NOMO-1 treated with dmso at 0.1 percent for 144 hours (cell line): Measurements from ENCODE around the gene USF1.
"Not testable (repeated sequence)": the region's sequence is repeated elsewhere in the genome, so short reads cannot be mapped to it uniquely, and the experiment has no call there.

Experiments used
- DNase-seq: peaks from one replicate; lab custom pipeline; 2025; ENCODE audit not compliant: unreplicated experiment; lab: John Stamatoyannopoulos, UW

Gene USF1

DNA sequence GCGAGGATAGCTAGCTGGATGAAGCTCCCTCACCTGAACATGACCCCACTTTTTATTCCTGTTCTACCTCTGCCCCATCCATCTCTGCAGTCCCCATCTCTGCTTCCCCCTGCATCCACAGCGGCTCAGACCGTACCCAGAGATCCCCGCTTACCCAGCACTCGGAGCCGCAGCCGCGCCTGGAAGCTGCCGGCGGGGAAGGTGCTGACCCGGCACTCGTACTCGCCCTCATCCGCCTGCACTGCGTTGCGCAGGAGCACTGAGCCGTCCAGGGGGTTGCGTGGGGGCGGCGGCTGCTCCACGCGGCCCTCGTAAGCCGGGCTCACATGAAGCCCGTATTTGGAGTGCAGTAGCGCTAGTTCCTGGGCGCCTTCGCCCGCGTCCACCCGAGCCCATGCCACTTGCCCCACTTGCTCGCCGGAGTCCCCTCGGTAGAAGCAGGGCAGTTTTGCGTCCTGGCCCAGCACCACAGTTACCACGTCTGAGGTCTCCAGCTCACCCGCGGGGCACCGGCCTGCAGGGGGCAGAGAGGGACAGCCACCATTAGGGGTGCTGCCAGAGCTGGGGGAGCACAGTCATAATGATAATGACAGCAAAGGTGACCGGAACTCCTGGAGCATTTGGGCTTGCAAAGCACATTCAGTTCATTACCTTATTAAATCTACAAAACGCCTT is 33.8 kb upstream of the USF1 start:
- no peak for DNase-seq

DNA sequence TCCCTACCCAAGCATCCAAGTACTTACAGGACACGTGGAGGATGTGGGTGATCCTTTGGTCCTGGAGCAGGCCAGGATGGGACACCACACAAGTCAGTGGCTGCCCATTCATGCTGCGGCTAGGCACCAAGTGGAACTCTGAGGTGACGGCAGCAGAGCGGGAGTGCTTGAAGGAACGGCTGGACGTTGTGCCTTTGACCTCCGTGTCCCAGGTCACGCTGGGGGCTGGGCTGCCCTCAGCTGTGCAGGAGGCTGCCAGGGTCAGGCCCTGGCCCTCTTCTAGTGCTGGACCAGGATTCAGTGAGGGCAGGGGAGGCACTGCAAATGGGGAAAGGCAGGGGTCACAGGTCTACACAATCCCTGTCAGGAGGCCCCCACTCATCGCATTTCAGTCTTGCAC is 31.6 kb upstream of the USF1 start:
- DNase-seq: no peak

DNA sequence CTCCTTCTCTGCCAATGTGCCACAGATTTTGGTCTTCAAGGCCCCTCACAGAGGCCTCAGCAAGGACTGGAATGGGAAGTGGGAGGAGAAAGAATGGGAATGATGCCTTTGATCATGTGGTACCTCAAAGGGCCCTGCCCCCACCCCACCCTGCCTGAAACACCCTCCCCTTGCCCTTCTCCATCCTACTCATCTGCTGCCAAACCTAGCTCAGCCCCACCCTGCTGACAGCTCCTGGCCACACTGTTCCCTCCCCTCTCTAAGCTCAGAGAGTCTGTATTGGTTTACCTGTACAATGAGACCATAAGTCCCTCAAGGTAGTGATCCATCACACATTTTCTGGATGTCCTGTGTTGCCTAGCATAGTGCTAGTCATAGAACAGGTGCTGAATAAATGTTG is 30.6 kb upstream of the USF1 start:
- no peak for DNase-seq

DNA sequence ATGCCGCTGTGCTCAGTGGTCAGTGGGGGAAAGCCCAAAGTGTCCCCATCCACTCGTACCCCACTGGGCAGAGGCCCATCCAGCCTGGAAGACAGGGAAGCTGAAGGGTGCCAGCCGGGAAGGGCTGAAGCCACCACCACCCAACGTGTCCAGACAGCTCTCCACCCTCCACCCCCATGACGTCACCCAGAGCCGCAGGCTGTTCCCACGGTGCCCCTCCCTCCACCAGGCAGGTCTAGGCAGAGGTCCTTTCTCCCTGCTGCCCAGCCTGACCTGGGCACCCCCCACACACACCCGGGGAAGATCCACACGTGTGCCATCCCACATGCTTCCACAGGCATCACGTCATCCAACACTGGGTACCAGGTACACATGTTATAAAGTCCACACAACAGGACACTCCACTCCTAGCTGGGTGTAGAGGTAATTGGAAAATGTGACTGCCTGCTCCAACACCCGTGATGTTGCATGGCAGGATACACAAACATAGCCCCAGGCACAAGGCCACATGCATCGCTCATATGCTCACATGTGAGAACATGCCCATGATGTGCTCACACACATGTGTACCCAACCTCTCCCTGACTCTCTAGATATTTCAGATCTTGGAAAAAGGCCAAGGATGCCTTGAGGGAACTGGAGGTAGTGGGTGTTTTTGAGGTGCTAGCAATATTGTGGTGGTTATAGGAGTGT is 29.0 kb upstream of the USF1 start:
- no peak for DNase-seq

DNA sequence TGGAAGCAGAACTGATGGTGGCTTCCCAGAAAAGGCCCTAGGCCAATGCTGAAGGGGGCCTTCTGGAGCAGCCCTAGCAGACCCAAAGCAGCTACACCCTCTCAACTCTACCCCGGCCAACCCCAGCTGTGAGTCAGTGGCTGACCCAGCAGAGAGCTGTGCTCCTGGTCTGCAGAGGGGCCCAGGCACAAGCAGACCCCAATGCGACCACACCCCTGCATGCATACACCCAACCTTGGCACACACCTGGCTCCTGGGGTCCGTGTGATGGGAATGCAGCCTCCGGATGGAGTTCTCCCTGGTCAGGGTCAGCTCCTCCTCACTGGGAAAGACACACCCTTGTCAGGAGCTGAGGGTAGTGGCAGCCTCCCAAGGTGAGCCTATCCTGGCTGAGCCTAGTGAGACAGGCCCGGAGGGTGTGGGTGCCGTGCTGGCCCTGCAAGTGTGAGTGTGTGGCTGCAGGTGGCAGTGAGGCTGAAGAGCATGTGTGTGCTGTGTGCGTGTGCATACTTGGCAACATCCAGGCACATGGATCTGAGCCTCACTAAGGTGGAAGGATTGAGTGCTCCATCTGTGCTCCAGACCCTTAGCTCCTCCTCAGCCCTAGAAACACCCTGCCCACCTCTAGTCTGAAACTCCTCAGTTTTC is 27.8 kb upstream of the USF1 start:
- no peak for DNase-seq

DNA sequence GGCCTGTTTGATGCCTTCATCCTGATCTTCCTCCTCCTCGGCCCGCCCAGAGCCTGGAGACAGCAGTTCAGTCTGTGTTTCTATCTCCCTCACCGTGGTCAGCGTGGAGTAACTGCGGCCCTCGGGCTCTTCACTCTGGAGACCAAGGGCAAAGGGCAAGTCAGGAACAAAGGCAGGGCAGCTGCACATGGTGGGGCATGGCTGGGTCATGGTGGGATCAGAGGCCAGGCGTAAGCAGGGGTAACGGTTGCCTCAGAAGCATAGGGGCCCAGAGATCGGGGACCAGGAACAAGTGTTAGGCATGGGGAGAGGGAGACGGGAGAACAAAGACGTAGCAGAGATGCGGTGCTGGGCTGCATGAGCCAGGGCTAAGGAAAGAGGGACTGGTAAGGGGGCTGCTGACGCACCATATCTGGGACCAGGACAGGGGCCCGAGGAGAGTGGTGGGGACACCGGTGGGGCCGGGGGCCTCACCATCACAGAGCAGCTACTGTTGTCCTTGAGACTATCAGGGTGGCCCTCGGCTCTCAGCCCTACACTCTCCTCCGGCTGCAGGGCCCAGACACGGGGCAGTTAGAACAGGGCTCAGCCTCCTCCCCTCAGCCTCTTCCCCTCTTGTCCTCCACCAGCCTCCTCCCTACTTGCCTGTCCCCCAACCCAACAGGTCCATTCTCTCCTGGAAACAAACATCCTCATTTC is 27.1 kb upstream of the USF1 start:
- no peak for DNase-seq

DNA sequence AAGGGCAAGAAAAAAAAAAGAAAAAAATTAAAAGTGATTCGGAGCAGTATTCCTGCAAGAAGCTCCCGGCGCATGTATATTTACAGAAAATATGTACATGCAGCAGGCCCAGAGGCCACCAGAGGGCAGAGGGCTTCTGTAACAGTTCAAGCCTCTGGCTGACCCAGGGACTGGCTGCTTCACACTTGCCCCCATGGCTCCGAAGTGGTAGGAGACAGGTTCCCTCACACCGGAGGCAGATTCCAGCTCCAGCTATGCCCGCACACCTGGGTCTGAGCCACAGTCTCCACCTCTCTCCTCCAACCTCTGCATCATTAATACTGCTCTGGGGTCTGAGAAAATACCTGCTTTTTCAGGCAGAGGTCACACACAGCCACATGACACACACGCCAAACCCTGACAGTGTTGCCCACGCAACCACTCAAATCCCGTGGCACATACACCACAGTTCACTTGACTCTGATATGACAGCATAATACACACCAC is 26.2 kb upstream of the USF1 start:
- peak; percentile 18 for DNase-seq

DNA sequence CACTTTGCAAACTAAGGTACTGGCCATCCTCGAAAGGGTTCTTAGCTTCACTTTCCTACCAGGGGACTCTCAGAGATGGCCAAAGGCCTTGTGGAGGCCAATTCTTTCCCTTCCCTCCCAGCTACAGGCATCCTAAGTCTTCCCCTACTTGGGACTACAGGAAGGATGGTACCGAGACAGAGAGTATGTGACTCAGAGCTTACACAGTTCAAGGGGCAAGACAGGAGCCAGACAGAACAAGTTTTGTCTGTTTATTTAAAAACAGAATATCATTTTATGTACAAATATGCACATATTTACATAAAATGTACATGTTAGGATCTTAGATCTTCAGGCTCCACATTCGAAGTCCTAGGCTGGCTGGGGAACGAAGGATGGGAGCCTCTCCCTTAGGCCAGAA is 25.0 kb upstream of the USF1 start:
- no peak for DNase-seq

DNA sequence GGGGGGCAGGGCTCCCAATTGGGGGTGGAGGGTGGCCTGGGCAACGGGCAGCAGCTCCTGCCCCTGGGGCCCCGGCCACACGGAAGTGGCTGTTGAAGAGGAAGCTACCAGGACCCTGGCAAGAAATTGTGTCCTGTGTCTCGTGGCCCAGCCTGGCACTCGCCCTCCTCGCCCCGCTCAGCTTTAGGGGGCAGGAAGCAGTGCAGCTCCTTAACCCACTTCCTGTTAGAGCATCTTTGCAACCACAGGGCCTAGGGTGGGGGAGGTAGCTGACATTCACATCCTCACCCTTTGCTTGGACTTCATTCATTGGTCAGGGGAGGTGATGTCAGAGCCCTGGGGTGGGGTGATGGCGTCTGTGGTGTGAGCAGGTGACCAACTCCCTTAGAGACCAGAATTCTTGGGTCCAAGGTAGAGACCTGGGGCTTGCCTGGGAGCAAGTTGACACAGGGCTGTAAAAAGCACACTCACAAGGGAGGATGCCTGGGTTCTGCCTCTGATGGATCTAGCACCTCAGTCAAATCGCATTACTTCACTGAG is 24.0 kb upstream of the USF1 start, which contains the start of gene ARHGAP30:
TSS of gene ARHGAP30 (minus strand) at position 161 of the 540 bp plus-strand sequence. CDS start 267 bp downstream, outside the sequence.
- peak; percentile 92 for DNase-seq

DNA sequence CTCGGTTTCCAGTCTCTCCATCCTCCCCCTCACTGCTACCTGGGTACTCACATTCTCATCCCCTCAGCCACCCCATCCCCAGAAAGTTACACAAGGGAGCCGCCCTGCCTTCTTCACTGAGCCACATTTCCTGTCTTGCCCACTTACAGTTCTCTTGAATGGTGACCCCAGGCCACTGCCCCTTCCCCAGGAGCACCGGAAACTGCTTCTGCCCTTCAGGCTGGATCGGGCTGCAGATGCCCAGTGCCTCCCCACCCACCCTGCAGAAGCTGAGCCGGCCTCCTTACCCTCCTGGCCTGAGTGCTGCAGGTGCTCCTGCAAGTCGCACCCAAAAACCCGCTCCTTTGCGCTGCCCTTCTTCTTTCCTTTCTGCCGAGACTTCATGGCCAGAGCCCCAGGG is 23.5 kb upstream of the USF1 start:
- no peak for DNase-seq

DNA sequence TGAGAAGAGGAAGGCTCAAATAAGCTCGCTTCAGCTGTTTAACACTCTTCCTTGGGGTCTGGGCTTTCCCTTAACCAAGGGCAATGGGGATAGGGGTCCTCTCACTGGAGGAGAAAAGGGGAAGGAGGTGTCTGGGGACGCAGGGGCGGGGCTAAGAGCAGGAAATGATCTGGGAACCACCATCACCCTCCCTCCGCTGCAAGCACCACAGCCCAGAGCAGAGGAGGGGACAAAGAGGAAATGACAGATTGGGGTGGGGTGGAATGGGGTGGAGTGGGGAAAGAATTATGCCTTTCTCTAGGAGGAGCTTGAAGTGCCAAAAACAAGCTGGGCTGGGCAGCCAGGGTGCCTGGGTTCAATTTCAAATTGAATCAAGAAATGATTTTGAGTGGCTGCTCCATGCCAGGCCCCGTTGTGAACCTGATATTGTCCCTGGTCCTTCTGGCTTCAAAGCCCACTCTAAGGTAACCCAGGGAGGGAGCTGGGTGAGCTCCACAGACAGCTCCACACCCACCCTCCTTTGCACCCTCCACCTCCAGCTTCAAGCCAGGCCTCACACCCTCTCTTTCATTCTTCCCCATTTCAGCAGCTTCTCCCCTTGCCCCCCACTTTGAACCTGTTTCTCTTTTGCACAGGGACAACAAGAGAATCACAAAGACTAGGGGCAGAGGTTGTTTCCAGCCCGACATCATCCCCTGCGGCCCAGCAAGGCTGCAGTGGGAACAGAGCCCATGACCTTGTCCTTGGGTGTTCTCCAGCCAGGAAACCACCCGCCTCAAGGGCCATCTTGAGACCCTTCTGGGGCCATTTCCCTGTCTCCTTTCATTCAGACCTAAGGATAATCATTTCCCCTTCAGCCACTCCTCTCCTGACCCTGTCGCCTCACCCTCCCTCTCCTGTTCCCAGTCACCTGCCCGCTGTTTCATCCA is 22.8 kb upstream of the USF1 start:
- DNase-seq: peak; percentile 92

DNA sequence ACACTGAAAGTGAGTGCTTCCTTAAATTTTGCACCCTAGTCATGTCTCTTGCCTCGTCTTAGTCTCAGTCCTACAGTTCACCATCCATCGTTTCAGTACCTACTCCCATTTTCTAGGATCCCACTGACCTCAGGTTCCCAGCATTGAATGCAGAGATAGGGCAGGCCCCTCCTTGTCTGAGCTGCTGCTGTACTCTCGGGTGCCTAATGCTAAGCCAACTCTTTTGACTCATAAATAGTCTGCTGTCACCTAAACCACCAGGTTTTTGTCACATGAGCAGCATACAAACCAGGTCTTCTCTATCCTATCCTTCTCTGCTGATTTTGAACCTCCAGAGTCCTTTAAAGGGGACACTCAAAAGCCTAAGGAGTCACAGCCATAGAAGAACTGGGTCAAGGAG is 20.9 kb upstream of the USF1 start:
- DNase-seq: no peak

DNA sequence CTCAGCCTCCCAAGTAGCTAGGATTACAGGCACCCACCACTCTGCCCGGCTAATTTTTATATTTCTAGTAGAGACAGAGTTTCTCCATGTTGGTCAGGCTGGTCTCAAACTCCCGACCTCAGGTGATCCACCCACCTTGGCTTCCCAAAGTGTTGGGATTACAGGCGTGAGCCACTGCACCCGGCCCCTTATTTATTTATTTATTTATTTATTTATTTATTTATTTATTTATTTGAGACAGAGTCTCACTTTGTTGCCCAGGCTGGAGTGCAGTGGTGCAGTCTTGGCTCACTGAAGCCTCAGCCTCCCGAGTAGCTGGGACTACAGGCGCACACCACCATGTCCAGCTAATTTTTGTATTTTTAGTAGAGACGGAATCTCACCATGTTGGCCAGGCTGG is 19.9 kb upstream of the USF1 start:
- not testable (repeated sequence) for DNase-seq

DNA sequence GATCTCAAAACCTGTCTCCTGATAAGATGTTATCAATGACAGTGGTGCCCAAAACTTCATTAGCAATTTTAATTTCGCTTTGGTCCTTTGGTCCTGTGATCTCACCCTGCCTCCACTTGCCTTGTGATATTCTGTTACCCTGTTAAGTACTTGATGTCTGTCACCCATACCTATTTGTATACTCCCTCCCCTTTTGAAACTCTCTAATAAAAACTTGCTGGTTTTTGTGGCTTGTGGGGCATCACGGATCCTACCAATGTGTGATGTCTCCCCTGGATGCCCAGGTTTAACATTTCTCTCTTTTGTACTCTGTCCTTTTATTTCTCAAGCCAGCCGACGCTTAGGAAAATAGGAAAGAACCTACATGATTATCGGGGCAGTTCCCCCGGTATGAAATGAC is 18.2 kb upstream of the USF1 start:
- not testable (repeated sequence) for DNase-seq

DNA sequence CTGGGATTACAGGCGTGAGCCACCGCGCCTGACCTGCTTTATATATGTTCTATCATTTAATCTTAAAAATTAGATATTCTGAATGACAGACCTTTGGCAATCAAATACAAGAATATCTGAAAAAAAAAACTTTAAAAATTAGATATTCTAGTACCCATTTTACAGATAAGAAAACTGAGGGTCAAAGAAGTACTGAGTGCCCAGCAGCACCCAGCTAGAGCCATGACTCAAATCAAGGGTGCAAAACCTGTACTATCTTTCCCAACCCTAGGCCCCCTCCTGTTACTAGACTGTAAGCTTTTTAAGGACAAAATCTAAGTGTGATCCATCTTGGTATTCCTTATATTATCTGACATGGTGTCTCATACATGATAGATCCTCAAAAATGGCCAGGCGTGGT is 15.6 kb upstream of the USF1 start:
- DNase-seq: no peak

DNA sequence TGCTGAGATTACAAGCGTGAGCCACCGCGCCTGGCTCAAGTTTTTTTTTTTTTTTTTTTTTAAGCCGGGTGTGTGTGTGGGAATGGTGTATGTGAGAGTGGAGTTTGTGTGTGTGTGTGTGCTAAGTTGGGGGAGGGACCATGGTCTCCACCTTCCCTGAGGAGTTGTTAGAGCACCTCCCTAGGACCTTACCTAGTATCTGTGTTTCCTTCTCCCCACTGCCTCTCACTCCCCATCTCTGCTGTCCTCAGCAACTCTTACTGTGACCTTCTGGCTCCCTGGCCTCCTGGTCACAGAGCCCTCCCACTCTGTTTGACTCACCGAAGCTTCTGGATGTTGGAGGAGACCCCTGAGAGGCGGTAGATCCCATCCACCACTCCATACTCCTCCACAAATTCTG is 13.5 kb upstream of the USF1 start:
- no peak for DNase-seq

DNA sequence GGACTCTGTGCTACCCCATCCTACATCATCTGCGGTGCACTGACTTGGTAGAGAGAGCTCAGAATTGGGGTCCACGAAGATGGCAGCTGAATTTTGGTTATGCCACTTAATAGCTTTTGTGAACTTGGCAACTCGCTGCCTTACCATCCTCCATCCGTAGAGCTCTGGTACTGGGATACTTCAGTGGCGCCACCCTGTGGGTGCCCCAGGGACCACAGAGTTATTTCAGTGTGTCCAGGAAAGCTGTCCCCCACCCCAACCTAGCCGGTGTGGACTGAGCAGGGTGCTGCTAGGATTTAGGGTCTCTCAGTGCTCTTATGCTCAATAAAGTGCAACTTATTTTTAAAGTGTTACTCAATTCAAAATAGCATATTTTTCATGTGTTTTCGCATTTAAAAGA is 9.0 kb upstream of the USF1 start:
- DNase-seq: no peak

DNA sequence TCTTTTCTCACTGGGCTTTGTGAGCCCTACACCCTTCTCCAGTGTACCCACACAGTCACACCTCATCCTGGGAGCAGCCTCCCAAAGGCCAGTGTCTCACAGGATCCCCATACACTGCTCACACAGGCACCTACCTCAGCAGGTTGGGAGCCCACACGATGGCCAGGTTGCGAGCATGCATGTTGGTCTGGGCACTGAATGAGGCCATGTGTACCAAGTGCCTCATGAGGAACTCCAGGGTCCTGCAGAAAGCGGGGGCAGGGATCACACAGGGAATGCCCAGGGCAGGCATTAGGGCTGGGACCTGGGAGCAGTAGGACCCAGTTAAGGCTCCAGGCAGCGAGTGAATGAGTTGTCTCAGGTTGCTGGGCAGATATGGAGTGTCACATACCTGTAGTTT is 8.5 kb upstream of the USF1 start:
- no peak for DNase-seq

DNA sequence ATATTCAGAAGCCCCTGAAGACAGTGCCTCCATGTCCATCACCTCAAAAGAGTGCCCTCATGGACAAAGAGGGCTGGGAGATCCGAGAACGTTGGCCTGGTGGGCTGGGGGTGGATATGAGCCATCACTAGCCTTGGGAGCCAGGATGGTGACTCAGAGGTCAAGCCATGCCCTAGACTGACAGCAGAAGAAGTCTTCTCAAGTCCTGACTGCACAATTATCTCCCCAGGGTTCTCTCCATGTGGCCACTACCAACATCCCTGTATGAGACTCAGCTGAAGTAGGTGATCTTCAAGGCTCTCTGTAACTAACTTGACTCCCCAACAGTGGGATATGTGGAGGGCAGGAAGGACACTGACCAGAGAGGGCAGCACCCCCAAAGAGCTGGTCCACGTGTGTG is 7.1 kb upstream of the USF1 start:
- no peak for DNase-seq

DNA sequence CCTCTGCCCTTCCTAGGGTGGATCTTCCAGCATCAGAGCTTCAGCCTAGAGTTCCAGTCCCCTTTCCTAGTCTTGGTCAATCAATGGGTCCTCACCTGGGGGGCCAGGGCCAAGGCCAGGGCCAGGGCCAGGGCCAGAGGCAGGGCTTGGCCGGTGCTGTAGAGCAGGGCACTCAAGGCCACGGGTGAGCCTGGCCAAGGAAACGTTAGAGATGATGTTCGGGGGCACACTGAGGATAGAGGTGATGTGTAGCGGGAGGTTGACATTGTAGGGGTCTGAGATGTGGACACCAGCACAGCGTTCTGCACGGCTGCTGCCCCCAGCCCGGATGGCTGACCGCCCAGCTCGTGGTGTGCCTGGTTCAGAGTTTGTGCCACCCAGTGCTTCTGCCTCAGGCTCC is 5.4 kb upstream of the USF1 start:
- DNase-seq: no peak
